Astrocyte (in vitro differentiated cells and primary cell): ENCODE measurements around the gene SFSWAP.
"Not testable (repeated sequence)": the region's sequence is repeated elsewhere in the genome, so short reads cannot be mapped to it uniquely, and the experiment has no call there.

ENCODE experiments used
- EZH2 ChIP-seq: IDR thresholded peaks from 2 replicates; pipeline ENCODE4 v1.6.1; 2012; ENCODE audit warnings: mild to moderate bottlenecking, low read length, inconsistent platforms; ENCODE audit not compliant: insufficient read depth
- TF ChIP-seq, protein P1 (sequence below): IDR thresholded peaks from 2 replicates; pipeline ENCODE4 v1.5.1; 2011; ENCODE audit warnings: low read depth, mild to moderate bottlenecking, inconsistent platforms, low read length, moderate library complexity; ENCODE audit not compliant: insufficient read depth

DNA sequence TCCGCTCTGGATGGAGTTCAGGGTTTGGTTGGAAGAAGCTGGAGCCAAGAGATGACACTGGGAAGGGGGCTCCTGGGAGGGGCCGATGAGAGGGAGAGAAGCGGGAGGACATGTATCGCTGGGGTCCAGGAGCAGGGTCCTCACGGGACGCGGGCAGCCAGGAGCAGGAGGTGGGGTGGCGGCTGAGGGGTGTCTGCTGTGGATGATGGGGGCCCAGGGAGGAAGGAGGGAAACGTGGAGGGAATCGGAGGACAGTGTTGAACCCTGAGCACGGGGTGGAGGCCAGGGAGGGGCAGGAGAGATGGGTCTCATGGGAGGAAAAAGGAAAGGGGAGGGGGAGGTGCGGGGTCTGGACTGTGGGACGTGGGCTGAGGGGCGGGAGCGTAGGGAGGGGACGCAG, 31.7 kb upstream of the SFSWAP start:
- TF ChIP-seq, protein P1, sequence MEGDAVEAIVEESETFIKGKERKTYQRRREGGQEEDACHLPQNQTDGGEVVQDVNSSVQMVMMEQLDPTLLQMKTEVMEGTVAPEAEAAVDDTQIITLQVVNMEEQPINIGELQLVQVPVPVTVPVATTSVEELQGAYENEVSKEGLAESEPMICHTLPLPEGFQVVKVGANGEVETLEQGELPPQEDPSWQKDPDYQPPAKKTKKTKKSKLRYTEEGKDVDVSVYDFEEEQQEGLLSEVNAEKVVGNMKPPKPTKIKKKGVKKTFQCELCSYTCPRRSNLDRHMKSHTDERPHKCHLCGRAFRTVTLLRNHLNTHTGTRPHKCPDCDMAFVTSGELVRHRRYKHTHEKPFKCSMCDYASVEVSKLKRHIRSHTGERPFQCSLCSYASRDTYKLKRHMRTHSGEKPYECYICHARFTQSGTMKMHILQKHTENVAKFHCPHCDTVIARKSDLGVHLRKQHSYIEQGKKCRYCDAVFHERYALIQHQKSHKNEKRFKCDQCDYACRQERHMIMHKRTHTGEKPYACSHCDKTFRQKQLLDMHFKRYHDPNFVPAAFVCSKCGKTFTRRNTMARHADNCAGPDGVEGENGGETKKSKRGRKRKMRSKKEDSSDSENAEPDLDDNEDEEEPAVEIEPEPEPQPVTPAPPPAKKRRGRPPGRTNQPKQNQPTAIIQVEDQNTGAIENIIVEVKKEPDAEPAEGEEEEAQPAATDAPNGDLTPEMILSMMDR, result not testable (repeated sequence)
- TF ChIP-seq EZH2, result not testable (repeated sequence)
